HCEC 1CT (cell line): ENCODE results near the gene DNAH8.
A peak's percentile ranks its signal among the peaks of the same experiment; 100 is the strongest.

Experiments used
- DNase-seq: peaks from one replicate; pipeline ENCODE4 v3.0.0-alpha.2; 2017

The DNAH8 gene

GRCh38 chr6:38702558-38703397, 12.3 kb upstream of the DNAH8 start, which contains the start of gene GLO1:
TSS of gene GLO1 (minus strand) at chr6:38703145. CDS start at chr6:38703054, 91 bp downstream.
- DNase-seq: peak; percentile 99

- no peak for DNase-seq
These were observed 11.0 kb upstream of the DNAH8 start for GRCh38 chr6:38703949-38704590.

- DNase-seq: no peak
These were observed 9.2 kb upstream of the DNAH8 start for GRCh38 chr6:38705924-38706323.

- peak; percentile 22 for DNase-seq
These were observed 6.6 kb upstream of the DNAH8 start for GRCh38 chr6:38708496-38708895.

GRCh38 chr6:38713812-38714211, 1.3 kb upstream of the DNAH8 start:
- no peak for DNase-seq

- DNase-seq: no peak
These were observed 684 bp upstream of the DNAH8 start for GRCh38 chr6:38714239-38715015.

GRCh38 chr6:38716825-38717224, 1.7 kb downstream of the DNAH8 start:
- no peak for DNase-seq

GRCh38 chr6:38719358-38719757, 4.2 kb downstream of the DNAH8 start:
- no peak for DNase-seq

- DNase-seq: no peak
These were observed 5.2 kb downstream of the DNAH8 start for GRCh38 chr6:38720295-38720694.

- DNase-seq: no peak
These were observed 6.9 kb downstream of the DNAH8 start for GRCh38 chr6:38722038-38722437.

- no peak for DNase-seq
These were observed 7.7 kb downstream of the DNAH8 start for GRCh38 chr6:38722727-38723334.

- no peak for DNase-seq
These were observed 8.7 kb downstream of the DNAH8 start for GRCh38 chr6:38723783-38724182.

GRCh38 chr6:38724343-38724742, 9.2 kb downstream of the DNAH8 start:
- DNase-seq: no peak

- DNase-seq: no peak
These were observed 10.5 kb downstream of the DNAH8 start for GRCh38 chr6:38725414-38726183.

- DNase-seq: no peak
These were observed 13.1 kb downstream of the DNAH8 start for GRCh38 chr6:38728203-38728602.

GRCh38 chr6:38730140-38730862, 15.2 kb downstream of the DNAH8 start:
- no peak for DNase-seq

- DNase-seq: no peak
These were observed 21.8 kb downstream of the DNAH8 start for GRCh38 chr6:38736951-38737350.

GRCh38 chr6:38738261-38738660, 23.1 kb downstream of the DNAH8 start:
- no peak for DNase-seq

- peak; percentile 3 for DNase-seq
These were observed 24.4 kb downstream of the DNAH8 start for GRCh38 chr6:38739532-38739931.

- no peak for DNase-seq
These were observed 34.4 kb downstream of the DNAH8 start for GRCh38 chr6:38749473-38749872.

- DNase-seq: no peak
These were observed 36.0 kb downstream of the DNAH8 start for GRCh38 chr6:38750968-38751615.
